Transverse colon (tissue), 4 donors: ENCODE measurements around the gene MSRB2. TPM values are rescaled to one million over a fixed set of nuclear protein-coding genes. Genes with fewer than 3 reads are reported as not detected.
"Not testable (repeated sequence)": the region's sequence is repeated elsewhere in the genome, so short reads cannot be mapped to it uniquely, and the experiment has no call there.

ENCODE experiments used
- DNase-seq: peaks from one replicate; pipeline ENCODE4 v3.0.0-alpha.2; 2019
- H3K27ac ChIP-seq, 4 donors: fragments of 200-600 bp; sonication (generic); 2 replicates each; pipeline ENCODE4 v1.5.1; 2016 to 2018; ENCODE audit warnings: inconsistent platforms in 4 of 4
- H3K27me3 ChIP-seq: fragments of 200-600 bp; sonication (generic); 2 replicates; pipeline ENCODE4 v1.5.1; 2017; ENCODE audit warnings: inconsistent platforms
- H3K36me3 ChIP-seq, 4 donors: fragments of 200-600 bp; sonication (generic); 2 replicates each; pipeline ENCODE4 v1.5.1; 2017 to 2019; ENCODE audit warnings: inconsistent platforms in 4 of 4
- H3K4me1 ChIP-seq, 4 donors: fragments of 200-600 bp; sonication (generic); 2 replicates each; pipeline ENCODE4 v1.5.1; 2017 to 2020; ENCODE audit warnings: inconsistent platforms in 4 of 4
- H3K4me3 ChIP-seq, 4 donors: fragments of 200-600 bp; sonication (generic); 1 replicate in 1 of 4; 2 replicates in 3 of 4; pipeline versions ENCODE4 v1.5.1 to v1.6.1; 2017 to 2019; ENCODE audit warnings: inconsistent platforms in 4 of 4
- H3K9me3 ChIP-seq, 2 donors: fragments of 200-600 bp; sonication (generic); 2 replicates each; pipeline ENCODE4 v1.5.1; 2017 to 2019; ENCODE audit warnings: inconsistent platforms in 2 of 2
- CTCF ChIP-seq, 5 experiments: fragments of 200-600 bp in 3 of 5; fragments of 450-650 bp in 2 of 5; sonication (generic) in 3 of 5; IDR thresholded peaks; 1 replicate in 2 of 5; 2 replicates in 3 of 5; pipeline ENCODE4 v1.5.1; 2016 to 2017; ENCODE audit warnings: antibody characterized with exemption in 5 of 5, inconsistent platforms in 3 of 5, mild to moderate bottlenecking in 2 of 5, moderate library complexity in 1 of 5
- EP300 ChIP-seq: sonication (generic); formaldehyde crosslinking; IDR thresholded peaks from one replicate; pipeline ENCODE4 v1.6.1; 2017; ENCODE audit warnings: antibody characterized with exemption, low read depth
- POLR2A ChIP-seq: fragments of 450-650 bp; IDR thresholded peaks from one replicate; pipeline ENCODE4 v1.6.1; 2016; ENCODE audit warnings: antibody characterized with exemption, mild to moderate bottlenecking, moderate library complexity
- POLR2AphosphoS5 ChIP-seq, 3 donors: sonication (generic); formaldehyde crosslinking; IDR thresholded peaks; one replicate each; pipeline ENCODE4 v1.6.1; 2016; ENCODE audit warnings: antibody characterized with exemption in 3 of 3
- WGBS, 2 donors: methylation state at CpG; one replicate each; pipeline ENCODE4 v1.1.5; 2018; ENCODE audit warnings: low coverage in 1 of 2; 5-methylcytosine and 5-hydroxymethylcytosine counted together
- in situ Hi-C, 4 donors: fragments of 200-750 bp; cut with MboI; loops; one replicate each; pipeline versions ENCODE4 v1.15.0 to v1.15.1; 2017; ENCODE audit warnings: low sequenced_read_pairs in 3 of 4, low pct_ligation_motif_present in 1 of 4, low pct_unique_long_range_greater_than_20kb in 1 of 4
- intact Hi-C: fragments of 100-400 bp; cut with DNase I; formaldehyde crosslinking; loops from one replicate; pipeline ENCODE4 v1.15.1; 2023; ENCODE audit warnings: low total_unique reads
- total RNA-seq, 4 donors: library from RNA; depleted of rRNA; stranded (reverse); fragments of >200 nt; gene quantifications; one replicate each; pipeline ENCODE4 v1.1.0, GENCODE V29; 2016

MSRB2 gene
- total RNA-seq, 4 donors from 2014 or later = 7.5 to 29.1 (median 19.2) TPM

DNA sequence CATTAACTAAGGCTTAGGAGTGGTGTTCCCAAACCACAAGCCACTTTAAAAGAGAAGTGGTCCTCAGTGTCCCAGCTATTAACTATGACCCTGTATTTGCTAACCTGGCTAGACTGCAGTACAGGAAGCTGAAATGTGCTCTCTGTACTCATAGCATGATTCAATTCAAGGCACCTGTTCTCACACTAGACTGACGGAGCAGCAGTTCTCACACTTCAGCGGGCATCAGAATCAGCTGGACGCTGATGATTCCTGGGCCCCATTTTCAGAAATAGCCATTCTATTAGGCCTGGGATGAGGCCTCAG is 24.5 kb upstream of the MSRB2 start:
- Histone ChIP-seq H3K9me3 (no peaks in the 10 kb centered on the region), H3K36me3 (no peaks in the 10 kb centered on the region), H3K27ac (no peak overlapping the region), H3K27me3 (no peaks in the 10 kb centered on the region), H3K4me1 (peaks cover 0 to 4% (median 3%) of the 10 kb centered on the region in 4 donors), H3K4me3 (no peak overlapping the region)
- in situ Hi-C loops = no loop called here
- WGBS, 2 donors = 78% methylated on average over 3 of the region's 3 CpGs; no CpG with 5 or more reads in 1 of the 2 donors
- no peak for DNase-seq
- TF ChIP-seq POLR2AphosphoS5 (IDR thresholded peaks at IDR 0.05) (no peak), EP300 (no peak), POLR2A (no peak), CTCF (IDR thresholded peaks at IDR 0.05) (no peak)
- intact Hi-C loops = no loop called here

DNA sequence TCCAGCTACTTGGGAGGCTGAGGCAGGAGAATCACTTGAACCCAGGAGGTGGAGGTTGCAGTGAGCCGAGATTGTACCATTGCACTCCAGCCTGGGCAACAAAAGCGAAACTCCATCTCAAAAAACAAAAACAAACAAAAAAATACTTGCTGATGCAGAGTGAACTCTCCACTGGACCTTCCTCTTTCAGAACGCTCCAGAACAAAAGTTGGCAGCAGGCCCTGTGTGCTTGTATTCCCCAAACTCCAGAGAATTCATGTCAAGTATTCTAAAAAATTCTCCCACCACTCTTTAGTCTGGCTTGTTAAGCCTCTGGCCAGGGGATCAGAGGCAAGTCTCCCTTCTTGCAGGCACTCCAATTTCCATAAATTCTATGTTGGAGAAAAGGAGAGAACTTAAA is 22.8 kb upstream of the MSRB2 start:
- in situ Hi-C loops, H3K4me1 ChIP-seq, H3K9me3 ChIP-seq, H3K36me3 ChIP-seq, H3K27ac ChIP-seq, intact Hi-C loops, H3K4me3 ChIP-seq, DNase-seq, H3K27me3 ChIP-seq: not testable (repeated sequence)
- WGBS, 2 donors = 57 to 70% methylated on average over 3 of the region's 3 CpGs

GRCh38 chr10:23073527-23073926 is 21.9 kb upstream of the MSRB2 start:
- H3K27me3 ChIP-seq = no peaks in the 10 kb centered on the region
- 83 to 100% methylated on average over 2 to 3 of the region's 3 CpGs for WGBS, 2 donors
- H3K9me3 ChIP-seq = no peaks in the 10 kb centered on the region
- TF ChIP-seq POLR2AphosphoS5 (IDR thresholded peaks at IDR 0.05) (no peak), POLR2A (no peak), EP300 (no peak), CTCF (IDR thresholded peaks at IDR 0.05) (no peak)
- H3K4me1 ChIP-seq = no peaks in the 10 kb centered on the region
- DNase-seq = no peak
- H3K36me3 ChIP-seq = no peaks in the 10 kb centered on the region
- no peak overlapping the region for H3K4me3 ChIP-seq
- in situ Hi-C loops (no loop called here), intact Hi-C loops (no loop called here)
- H3K27ac ChIP-seq = no peak overlapping the region

GRCh38 chr10:23075672-23076071 is 19.7 kb upstream of the MSRB2 start:
- in situ Hi-C loops (no loop called here), intact Hi-C loops (no loop called here)
- 70 to 82% methylated on average over 1 to 3 of the region's 3 CpGs for WGBS, 2 donors
- H3K27ac ChIP-seq = no peak overlapping the region
- H3K36me3 ChIP-seq = no peaks in the 10 kb centered on the region
- no peak for DNase-seq
- peaks cover 5% of the 10 kb centered on the region for H3K27me3 ChIP-seq
- no peaks in the 10 kb centered on the region for H3K4me1 ChIP-seq
- H3K9me3 ChIP-seq = no peaks in the 10 kb centered on the region
- no peak overlapping the region for H3K4me3 ChIP-seq
- no peak for TF ChIP-seq CTCF (IDR thresholded peaks at IDR 0.05)
- TF ChIP-seq POLR2A = no peak
- no peak for TF ChIP-seq EP300
- no peak for TF ChIP-seq POLR2AphosphoS5 (IDR thresholded peaks at IDR 0.05)

DNA sequence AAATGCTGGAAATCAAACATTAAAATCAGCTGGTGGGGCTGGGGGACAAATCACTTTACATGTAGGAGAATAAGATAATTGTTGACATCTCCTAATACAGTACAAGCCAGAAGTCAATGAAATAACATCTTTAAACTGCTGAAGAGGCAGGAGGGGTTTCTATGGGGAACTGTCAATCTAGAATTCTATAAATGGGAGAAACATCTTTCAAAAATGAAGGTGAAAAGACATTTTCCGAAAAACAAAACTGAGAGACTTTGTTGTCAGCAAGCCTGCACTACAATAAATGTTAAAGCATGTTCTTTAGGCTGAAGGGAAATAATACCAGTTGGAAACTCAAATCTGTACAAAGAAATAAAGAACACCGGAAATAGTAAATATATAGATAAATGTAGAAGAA is 17.3 kb upstream of the MSRB2 start:
- intact Hi-C loops = no loop called here
- H3K9me3 ChIP-seq = no peaks in the 10 kb centered on the region
- TF ChIP-seq POLR2AphosphoS5 (IDR thresholded peaks at IDR 0.05) (no peak), CTCF (IDR thresholded peaks at IDR 0.05) (no peak), EP300 (no peak), POLR2A (no peak)
- no peak overlapping the region for H3K27ac ChIP-seq
- no peaks in the 10 kb centered on the region for H3K36me3 ChIP-seq
- peaks cover 10% of the 10 kb centered on the region for H3K27me3 ChIP-seq
- WGBS, 2 donors = 89 to 90% methylated on average over 2 of the region's 2 CpGs
- in situ Hi-C loops = no loop called here
- DNase-seq = no peak
- H3K4me1 ChIP-seq = no peaks in the 10 kb centered on the region
- H3K4me3 ChIP-seq = no peak overlapping the region
